Subcutaneous adipose tissue (tissue), 4 donors: ENCODE data around the gene LRRC3C. TPM values are rescaled to one million over a fixed set of nuclear protein-coding genes. Genes with fewer than 3 reads are reported as not detected.

Source experiments
- total RNA-seq, 4 donors: library from RNA; depleted of rRNA; stranded (reverse); fragments of >200 nt; gene quantifications; one replicate each; pipeline ENCODE4 v1.1.0, GENCODE V29; 2016
- TF ChIP-seq, protein P1 (sequence below): fragments of 450-650 bp; IDR thresholded peaks from one replicate; pipeline ENCODE4 v1.5.1; 2016; ENCODE audit warnings: low read depth, mild to moderate bottlenecking, control low read depth, antibody characterized with exemption, moderate library complexity

The LRRC3C gene
- total RNA-seq, 4 donors from 2014 or later = not detected

DNA sequence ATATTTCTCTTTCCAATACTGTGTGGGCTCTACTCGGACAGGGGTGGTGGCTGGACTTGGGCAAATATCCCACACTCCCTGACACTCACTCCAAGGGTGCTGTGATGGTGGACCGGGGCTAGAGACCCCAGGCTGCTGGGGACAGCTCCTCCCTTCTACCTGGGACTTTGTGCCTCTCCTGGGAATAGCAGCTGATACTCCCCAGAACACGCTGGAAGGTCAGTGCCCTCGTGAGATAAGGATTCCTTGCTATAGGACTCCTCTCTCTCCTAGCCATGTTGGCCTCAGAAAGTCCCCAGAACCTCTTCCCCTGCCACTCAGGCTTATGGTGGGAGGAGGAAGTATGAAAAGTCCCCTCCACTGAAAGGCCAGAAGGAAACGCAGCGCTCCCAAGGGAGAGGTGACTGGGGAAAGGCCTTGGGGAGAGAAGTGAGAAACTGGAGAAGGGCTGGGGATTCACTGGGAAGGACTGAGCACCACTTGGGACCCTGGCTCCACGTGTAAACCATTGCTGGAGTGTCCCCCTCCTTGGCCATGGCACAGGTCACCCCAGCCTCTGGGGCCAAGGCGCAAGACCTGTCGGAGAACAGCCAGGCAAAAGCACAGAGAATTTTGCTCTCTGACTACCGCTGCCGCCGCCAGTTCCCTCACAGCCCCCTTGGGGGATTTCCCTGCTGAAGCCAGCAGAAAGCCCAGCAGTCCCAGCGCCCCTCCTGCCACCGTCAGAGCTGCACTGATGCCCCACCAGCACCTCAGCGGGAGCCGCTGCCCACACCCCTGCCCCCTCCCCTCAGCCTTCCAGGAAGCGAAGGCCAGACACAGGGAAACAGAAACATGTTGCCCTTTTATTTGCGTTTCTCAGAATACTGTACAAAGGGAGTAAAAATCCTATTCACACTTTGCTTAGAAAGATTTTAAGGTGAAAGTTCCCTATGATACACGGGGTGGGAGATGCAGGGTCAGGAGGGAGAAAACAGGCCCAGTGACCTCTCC is 7.0 kb upstream of the LRRC3C start:
- TF ChIP-seq, protein P1, sequence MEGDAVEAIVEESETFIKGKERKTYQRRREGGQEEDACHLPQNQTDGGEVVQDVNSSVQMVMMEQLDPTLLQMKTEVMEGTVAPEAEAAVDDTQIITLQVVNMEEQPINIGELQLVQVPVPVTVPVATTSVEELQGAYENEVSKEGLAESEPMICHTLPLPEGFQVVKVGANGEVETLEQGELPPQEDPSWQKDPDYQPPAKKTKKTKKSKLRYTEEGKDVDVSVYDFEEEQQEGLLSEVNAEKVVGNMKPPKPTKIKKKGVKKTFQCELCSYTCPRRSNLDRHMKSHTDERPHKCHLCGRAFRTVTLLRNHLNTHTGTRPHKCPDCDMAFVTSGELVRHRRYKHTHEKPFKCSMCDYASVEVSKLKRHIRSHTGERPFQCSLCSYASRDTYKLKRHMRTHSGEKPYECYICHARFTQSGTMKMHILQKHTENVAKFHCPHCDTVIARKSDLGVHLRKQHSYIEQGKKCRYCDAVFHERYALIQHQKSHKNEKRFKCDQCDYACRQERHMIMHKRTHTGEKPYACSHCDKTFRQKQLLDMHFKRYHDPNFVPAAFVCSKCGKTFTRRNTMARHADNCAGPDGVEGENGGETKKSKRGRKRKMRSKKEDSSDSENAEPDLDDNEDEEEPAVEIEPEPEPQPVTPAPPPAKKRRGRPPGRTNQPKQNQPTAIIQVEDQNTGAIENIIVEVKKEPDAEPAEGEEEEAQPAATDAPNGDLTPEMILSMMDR = no peak

DNA sequence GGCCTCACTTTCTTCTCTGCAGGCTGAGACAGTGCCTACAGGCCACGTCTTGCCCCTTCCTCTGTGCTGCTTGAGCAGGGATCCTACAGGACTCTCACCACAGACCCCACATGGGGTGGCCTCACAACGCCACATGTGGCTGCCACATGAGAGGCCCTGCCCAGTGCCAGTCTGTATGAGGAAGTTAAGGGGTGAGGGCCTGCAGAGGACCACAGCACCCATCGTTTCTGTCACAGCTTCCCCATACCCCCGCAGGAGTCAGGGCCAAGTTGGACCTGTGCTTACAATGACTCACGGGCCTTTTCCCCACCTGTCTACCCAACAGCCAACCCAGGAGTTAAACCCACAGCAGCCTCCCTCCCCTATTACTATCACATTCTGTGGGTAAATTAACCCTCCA is 6.2 kb upstream of the LRRC3C start:
- TF ChIP-seq, protein P1 = no peak

DNA sequence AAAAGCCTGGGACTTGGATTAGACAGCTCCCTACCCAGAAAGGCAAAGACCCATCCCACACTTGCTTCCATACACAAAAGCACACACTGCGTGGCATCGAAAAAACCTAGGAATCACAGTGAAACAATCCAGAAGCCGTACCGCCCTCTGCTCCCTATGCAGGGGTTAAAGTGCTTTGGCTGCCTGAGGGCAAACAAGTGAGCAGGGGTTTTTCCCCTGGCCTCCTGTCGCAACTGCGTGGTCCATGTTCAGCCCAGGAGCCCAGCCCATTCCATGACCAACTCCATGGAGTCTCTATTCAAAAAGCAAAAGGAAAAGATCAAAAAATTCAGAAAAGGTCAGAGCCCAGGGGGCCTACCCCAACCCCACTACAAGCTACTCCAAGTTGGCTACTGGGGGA is 5.5 kb upstream of the LRRC3C start:
- TF ChIP-seq, protein P1 = no peak

DNA sequence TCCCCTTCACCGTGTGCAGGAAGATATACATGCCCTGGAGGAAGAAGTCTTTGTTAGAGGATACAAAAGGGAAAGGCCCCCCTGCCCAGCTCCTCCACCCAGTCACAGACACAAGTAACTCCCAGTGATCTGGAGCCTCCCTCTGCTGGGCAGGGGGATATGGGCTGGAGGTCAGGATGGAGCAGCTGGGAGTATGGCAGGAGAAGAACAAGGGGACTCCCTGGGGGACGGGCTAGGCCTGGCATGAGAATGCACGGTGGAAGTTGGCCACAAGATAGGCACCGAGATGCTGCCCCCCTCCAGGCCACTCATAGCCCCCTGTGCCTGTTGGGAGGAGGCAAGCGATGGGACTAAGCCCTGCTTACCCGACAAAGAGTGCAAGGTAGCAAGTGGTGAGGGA is 4.3 kb upstream of the LRRC3C start:
- TF ChIP-seq, protein P1 = no peak

DNA sequence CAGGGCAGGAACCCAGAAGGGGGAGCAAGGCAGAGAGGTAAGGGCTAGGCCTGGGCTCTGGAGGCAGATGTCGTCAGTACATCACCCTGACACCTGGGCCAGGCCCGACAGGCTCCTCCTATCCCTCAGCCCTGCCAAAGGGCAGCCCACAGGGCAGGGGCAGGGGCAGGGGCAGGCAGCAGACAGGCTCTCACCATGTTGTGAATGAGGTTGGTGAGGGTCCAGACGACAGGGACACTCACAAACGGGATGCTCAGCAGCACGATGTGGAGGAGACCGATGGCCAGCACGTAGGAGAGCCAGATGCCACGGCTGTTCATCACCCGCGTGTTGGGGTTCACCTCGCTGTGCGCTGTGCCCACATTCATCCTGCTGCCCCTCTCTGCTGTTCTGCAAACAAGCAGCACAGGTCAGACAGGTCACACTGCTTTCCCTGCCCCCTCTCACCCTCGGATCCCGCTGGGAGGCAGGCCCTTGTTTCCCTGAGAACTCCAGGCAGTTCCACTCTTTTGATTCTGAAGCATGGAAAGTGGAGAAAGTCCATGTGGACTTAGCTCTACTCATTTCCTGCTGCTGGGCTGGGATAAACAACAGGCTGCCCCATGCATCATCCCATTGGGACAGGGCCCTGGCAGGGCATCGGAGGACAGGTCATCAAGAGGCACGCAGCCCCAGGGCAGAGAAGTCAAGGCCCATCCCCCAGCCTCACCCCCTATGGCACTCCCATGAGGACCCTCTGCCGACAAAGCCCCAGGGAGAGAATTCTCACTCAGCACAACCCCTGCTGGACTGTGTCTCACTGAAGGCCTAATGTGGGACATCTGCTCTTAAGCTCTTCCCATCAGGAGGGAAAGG is 3.5 kb upstream of the LRRC3C start:
- TF ChIP-seq, protein P1 = no peak

DNA sequence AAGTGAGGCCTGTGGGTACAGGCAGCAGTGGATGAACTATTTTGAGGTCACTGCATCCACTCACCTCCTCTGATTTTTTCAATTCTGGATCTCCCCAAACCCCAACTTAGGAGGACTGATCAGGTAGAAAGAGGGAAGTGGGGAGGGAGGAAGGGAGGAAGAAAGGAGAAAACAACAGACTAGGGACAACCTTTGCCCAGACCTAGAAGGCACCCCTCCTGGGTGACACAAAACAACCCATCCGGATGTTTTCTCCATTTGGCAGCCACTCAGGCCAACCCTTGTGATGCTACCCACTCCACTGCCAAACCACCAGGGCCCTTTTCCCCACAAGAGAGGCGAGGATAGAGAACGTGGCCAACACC is 2.9 kb upstream of the LRRC3C start:
- TF ChIP-seq, protein P1 = no peak
